ENCODE results near the gene UTP15.

GRCh38 chr5:73603998-73604397 lies 38.5 kb downstream of the UTP15 start:
- no peak for TF ChIP-seq POLR2A (IDR thresholded peaks at IDR 0.05)
- no peak for TF ChIP-seq CTCF (IDR thresholded peaks at IDR 0.05)

All from stomach (tissue), 4 donors.